GM21515 (cell line): ENCODE measurements around the gene PRKG1.

Source experiments
- ATAC-seq: cut with Tn5 transposase; IDR thresholded peaks from one replicate; pipeline ENCODE4 v1.9.1; 2021; ENCODE audit not compliant: unreplicated experiment

The PRKG1 gene

GRCh38 chr10:51951601-51952000 lies 877.3 kb downstream of the PRKG1 start:
- no peak for ATAC-seq

DNA sequence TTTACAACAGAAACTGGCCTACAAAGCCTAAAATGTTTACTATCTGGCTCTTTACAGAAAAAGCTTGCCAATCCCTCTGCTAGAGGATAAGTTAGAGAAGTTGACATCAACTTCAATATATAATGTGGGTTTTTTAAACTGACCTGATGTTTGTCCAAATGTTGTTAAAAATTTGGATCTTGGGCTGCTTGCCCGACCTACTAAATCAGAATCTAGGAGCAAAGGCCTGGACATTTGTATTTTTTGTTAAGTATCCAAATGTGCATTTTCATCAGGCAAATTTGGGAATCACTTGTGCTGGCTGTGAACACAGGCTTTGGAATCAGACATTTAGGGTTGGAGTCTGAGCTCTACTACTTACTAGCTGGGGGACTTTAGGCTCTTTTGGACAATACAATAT lies 877.8 kb downstream of the PRKG1 start:
- no peak for ATAC-seq

- ATAC-seq = no peak
These were observed 881.4 kb downstream of the PRKG1 start for GRCh38 chr10:51955696-51956095.

DNA sequence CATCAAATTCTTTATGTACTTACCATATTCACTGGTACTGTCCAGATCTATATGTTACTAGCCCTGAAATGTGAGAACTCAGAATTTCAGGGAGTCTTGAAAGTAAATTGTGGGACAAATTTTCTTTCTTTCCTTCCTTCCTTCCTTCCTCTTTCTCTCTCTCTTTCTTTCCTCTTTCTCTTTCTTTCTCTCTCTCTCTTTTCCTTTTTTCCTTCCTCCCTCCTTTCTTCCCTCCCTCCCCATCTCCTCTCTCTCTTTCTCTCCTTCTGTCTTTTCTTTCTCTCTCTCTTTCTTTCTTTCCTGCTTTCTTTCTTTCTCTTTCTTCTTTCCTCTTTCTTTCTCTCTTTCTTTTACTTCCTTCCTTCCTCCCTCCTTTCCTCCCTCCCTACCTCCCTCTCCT lies 882.5 kb downstream of the PRKG1 start:
- no peak for ATAC-seq

DNA sequence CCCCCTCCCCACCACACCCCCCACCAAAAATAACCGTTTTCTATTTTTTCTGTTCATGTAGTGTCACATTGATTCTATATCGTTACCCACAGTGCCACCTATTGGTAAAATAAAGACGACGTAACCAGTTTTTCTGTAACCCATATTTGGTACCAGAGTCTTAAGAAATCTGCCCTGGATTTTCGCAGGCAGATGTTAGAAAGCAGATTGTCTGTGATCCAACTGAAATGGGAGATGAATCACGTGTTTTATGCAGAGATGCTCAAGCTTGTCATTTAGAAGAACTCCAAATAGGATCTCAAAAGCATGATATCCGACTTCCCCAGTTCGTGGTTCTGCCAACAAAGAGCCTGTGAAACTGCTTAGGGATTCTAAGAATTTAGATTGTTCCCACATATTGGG lies 886.2 kb downstream of the PRKG1 start:
- ATAC-seq = no peak

GRCh38 chr10:51961401-51961800 lies 887.1 kb downstream of the PRKG1 start:
- ATAC-seq = no peak

- no peak for ATAC-seq
These were observed 890.3 kb downstream of the PRKG1 start for GRCh38 chr10:51964630-51965029.

GRCh38 chr10:51965451-51965850 lies 891.2 kb downstream of the PRKG1 start:
- no peak for ATAC-seq

- ATAC-seq = no peak
These were observed 898.6 kb downstream of the PRKG1 start for GRCh38 chr10:51972733-51973346.

- no peak for ATAC-seq
These were observed 906.5 kb downstream of the PRKG1 start for GRCh38 chr10:51980752-51981151.

DNA sequence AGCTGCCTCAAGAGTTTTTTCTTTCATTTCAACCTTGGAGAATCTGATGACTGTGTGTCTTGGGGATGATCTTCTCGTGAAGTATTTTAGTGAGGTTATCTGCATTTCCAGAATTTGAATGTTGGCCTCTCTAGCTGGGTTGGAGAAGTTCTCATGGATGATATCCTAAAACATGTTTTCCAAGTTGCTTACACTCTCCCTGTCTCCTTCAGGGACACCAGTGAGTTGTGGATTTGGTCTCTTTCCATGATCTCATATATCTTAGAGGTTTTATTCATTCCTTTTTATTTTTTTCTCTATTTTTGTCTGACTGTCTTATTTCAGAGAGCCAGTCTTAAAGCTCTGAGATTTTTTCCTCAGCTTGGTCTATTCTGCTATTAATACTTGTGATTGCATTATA lies 907.4 kb downstream of the PRKG1 start:
- no peak for ATAC-seq

- no peak for ATAC-seq
These were observed 909.2 kb downstream of the PRKG1 start for GRCh38 chr10:51983481-51983880.

- ATAC-seq = no peak
These were observed 911.0 kb downstream of the PRKG1 start for GRCh38 chr10:51985336-51985735.

DNA sequence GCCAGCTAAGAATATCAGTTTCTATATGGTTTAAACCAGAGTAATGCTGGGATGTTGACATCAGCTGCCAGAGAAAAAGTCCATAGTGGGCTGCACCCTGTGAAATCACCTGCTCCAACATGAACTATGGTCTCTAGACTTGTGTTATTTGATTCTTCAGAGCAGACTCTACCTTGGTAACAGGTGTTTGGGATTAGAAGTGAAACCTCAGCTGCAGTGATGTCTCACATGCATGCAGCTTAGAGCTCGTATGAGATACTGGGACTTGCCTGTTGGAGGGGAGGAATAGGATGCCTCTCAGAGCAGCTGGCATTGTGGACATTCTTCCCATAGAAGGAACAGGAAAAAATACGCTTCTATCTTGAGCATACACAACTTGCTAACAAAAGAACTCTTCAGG lies 912.2 kb downstream of the PRKG1 start:
- ATAC-seq = no peak

DNA sequence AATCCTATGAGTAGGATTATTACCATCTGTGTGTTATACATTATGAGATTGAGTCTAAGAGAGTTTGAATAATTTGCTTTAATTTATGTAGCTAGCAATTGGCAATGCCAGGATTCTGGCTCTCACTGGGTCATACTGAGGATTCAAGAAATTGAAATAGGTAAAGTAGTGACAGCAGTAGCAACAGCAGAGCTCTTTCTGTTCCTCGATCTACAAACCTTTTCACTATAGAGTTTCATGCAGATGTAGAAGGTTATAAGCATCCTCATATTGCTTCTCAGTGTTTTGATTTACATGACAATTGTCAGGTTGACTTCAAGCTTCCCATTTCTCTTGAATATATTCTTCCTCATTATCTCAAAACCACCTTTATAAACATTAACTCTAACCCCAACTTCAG lies 919.2 kb downstream of the PRKG1 start:
- ATAC-seq = no peak

- no peak for ATAC-seq
These were observed 924.8 kb downstream of the PRKG1 start for GRCh38 chr10:51999096-51999495.

- peak; percentile 88 for ATAC-seq
These were observed 930.2 kb downstream of the PRKG1 start for GRCh38 chr10:52004342-52004949.

- no peak for ATAC-seq
These were observed 932.8 kb downstream of the PRKG1 start for GRCh38 chr10:52007091-52007490.

GRCh38 chr10:52011118-52011517 lies 936.8 kb downstream of the PRKG1 start:
- ATAC-seq = no peak

GRCh38 chr10:52019077-52019555 lies 944.8 kb downstream of the PRKG1 start:
- ATAC-seq = no peak

GRCh38 chr10:52019656-52020055 lies 945.4 kb downstream of the PRKG1 start:
- ATAC-seq = no peak

DNA sequence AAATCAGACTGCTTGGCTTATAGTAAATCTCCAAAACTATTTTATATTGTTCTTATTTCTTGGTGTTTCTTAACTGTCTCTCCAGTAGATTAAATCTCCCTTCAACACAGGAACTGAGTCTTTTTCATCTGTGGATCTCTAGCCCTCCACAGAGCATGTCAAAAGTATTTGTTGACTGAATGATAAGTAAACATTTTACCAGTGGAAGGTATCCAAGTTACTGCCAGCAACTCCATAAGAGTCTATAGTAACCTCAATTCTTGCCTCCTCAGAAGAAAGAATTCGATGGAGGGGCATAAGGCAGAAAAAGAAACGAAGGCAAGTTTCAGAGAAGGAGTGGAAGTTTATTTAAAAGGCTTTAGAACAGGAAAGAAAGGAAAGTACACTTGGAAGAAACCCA lies 945.9 kb downstream of the PRKG1 start:
- no peak for ATAC-seq

DNA sequence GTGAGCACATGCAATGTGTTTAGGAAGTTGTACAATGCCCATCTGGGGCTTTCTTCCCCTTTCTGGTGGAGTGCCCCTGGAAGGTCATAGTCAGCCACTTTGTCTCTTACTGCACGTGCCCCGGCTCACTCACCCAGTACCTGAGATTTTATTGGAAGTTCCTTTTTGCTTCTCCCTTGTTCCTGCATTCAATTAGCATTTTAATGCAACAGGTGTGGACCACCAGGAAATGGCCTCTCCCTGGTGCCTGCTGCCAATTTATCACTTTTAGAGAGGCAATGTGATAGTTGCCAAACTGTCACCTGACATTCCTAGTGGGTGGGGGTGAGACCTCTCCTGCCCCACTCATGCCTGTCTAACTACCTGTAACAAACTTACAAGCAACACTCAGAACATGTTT lies 946.4 kb downstream of the PRKG1 start:
- ATAC-seq = no peak
